HepG2 (cell line): Measurements from ENCODE around the gene POFUT1. TPM values are rescaled to one million over a fixed set of nuclear protein-coding genes. Genes with fewer than 3 reads are reported as not detected.

ENCODE experiments used
- ATAC-seq: fragments of 200-7000 bp; cut with Tn5 transposase; 3 replicates; pipeline ENCODE4 v1.9.1; 2020; ENCODE audit warnings: mild to moderate bottlenecking, moderate library complexity
- BruUV-seq: library from RNA; stranded (reverse); fragments of 400-500 nt; replicated peaks from 2 replicates; lab custom pipeline; 2021; lab: Mats Ljungman, UMichigan
- CTCF ChIA-PET: fragments of 300-600 bp; formaldehyde crosslinking; extraction: SDS; loops from one replicate; lab custom pipeline; 2021; ENCODE audit warnings: low total read pairs, inconsistent platforms, low intra/inter-chr PET ratio; lab: Yijun Ruan, JAX
- POLR2A ChIA-PET: fragments of 350-600 bp; sonication (Branson Sonifier 250); formaldehyde crosslinking; loops from one replicate; lab custom pipeline; 2020; ENCODE audit warnings: antibody characterized with exemption, inconsistent platforms; lab: Yijun Ruan, JAX
- DNase-seq: peaks from one replicate; pipeline ENCODE4 v3.0.0-alpha.2; 2015; ENCODE audit warnings: low spot score
- FAIRE-seq: peaks from 3 replicates; lab custom pipeline; 2011; peaks lifted over from hg19 to GRCh38; lab: Jason Lieb, UNC
- H2AFZ ChIP-seq: one replicate; pipeline ENCODE4 v1.6.1; 2011; ENCODE audit warnings: low read length, inconsistent platforms
- H3K27ac ChIP-seq: fragments of 300-600 bp; 3 replicates; pipeline ENCODE4 v1.8.0; 2011; ENCODE audit warnings: mixed run types, mild to moderate bottlenecking, mixed read lengths, low read length, inconsistent platforms; ENCODE audit not compliant: insufficient read depth; ENCODE audit errors: extremely low read length
- H3K27me3 ChIP-seq, 2 experiments: fragments of 200-600 bp in 1 of 2; 2 replicates in 1 of 2; 3 replicates in 1 of 2; pipeline versions ENCODE4 v1.6.0 to v1.8.0; 2011; ENCODE audit warnings: low read length in 2 of 2, mild to moderate bottlenecking in 2 of 2, moderate library complexity in 2 of 2, inconsistent platforms in 1 of 2; ENCODE audit not compliant: insufficient read depth in 2 of 2, control insufficient read depth in 1 of 2
- H3K36me3 ChIP-seq, 2 experiments: fragments of 200-600 bp in 1 of 2; replicated peaks in 1 of 2; 2 replicates in 1 of 2; 3 replicates in 1 of 2; pipeline versions ENCODE4 v1.5.1 to v1.8.0; 2011; ENCODE audit warnings: low read length in 2 of 2, inconsistent platforms in 1 of 2; ENCODE audit not compliant: insufficient read depth in 2 of 2, control insufficient read depth in 1 of 2
- H3K4me1 ChIP-seq: 2 replicates; pipeline ENCODE4 v1.5.1; 2012; ENCODE audit warnings: low read length, inconsistent platforms; ENCODE audit not compliant: insufficient read depth
- H3K4me2 ChIP-seq: 2 replicates; pipeline ENCODE4 v1.6.0; 2011; ENCODE audit warnings: low read depth, low read length, inconsistent platforms
- H3K4me3 ChIP-seq, 3 experiments: fragments of 200-600 bp in 1 of 3; sonication (generic), shearing (Covaris generic) in 1 of 3; replicated peaks in 1 of 3; 2 replicates each; pipeline ENCODE4 v1.5.1; 2011 to 2016; ENCODE audit warnings: low read length in 3 of 3, inconsistent platforms in 2 of 3, low read depth in 2 of 3, mild to moderate bottlenecking in 2 of 3, control low read depth in 1 of 3, mixed read lengths in 1 of 3; ENCODE audit not compliant: insufficient read depth in 1 of 3
- H3K79me2 ChIP-seq: one replicate; pipeline ENCODE4 v1.6.1; 2011; ENCODE audit warnings: low read length, inconsistent platforms; ENCODE audit not compliant: insufficient read depth
- H3K9ac ChIP-seq: 2 replicates; pipeline ENCODE4 v1.6.0; 2011; ENCODE audit warnings: mild to moderate bottlenecking, low read depth, low read length, inconsistent platforms; ENCODE audit not compliant: insufficient read depth
- H3K9me3 ChIP-seq: 2 replicates; pipeline ENCODE4 v1.5.1; 2012; ENCODE audit warnings: mild to moderate bottlenecking, low read length
- H4K20me1 ChIP-seq: 2 replicates; pipeline ENCODE4 v1.6.0; 2011; ENCODE audit warnings: inconsistent platforms, mild to moderate bottlenecking, low read length, moderate library complexity; ENCODE audit not compliant: insufficient read depth
- GPBP1L1 ChIP-seq: sonication (generic); formaldehyde crosslinking; IDR thresholded peaks from 2 replicates; pipeline ENCODE4 v1.5.0; 2020; ENCODE audit warnings: mild to moderate bottlenecking, missing genetic modification reagents
- GTF3A ChIP-seq: sonication (generic); formaldehyde crosslinking; conservative IDR thresholded peaks from 2 replicates; pipeline ENCODE4 v1.4.0; 2020; ENCODE audit warnings: mild to moderate bottlenecking, missing genetic modification reagents
- IRX3 ChIP-seq: sonication (generic); formaldehyde crosslinking; IDR thresholded peaks from 2 replicates; pipeline ENCODE4 v1.8.1; 2023; ENCODE audit warnings: mild to moderate bottlenecking, low read depth, missing genetic modification reagents, borderline replicate concordance
- JDP2 ChIP-seq: sonication (generic); formaldehyde crosslinking; IDR thresholded peaks from 2 replicates; pipeline ENCODE4 v1.8.1; 2022; ENCODE audit warnings: missing genetic modification reagents, borderline replicate concordance
- KDM1A ChIP-seq: IDR thresholded peaks from 2 replicates; pipeline ENCODE4 v1.6.1; 2016; ENCODE audit warnings: missing compliant biosample characterization
- ONECUT2 ChIP-seq: sonication (generic); formaldehyde crosslinking; IDR thresholded peaks from 2 replicates; pipeline ENCODE4 v1.4.0; 2020; ENCODE audit warnings: missing genetic modification reagents
- ZNF101 ChIP-seq: sonication (generic); formaldehyde crosslinking; IDR thresholded peaks from 2 replicates; pipeline ENCODE4 v1.4.0; 2020; ENCODE audit warnings: mild to moderate bottlenecking, low read depth, missing genetic modification reagents, borderline replicate concordance
- ZNF296 ChIP-seq: sonication (generic); formaldehyde crosslinking; conservative IDR thresholded peaks from 2 replicates; pipeline ENCODE4 v1.5.0; 2020; ENCODE audit warnings: mild to moderate bottlenecking, missing genetic modification reagents
- ZNF33B ChIP-seq: sonication (generic); formaldehyde crosslinking; IDR thresholded peaks from 2 replicates; pipeline ENCODE4 v1.5.1; 2020; ENCODE audit warnings: mild to moderate bottlenecking, missing genetic modification reagents
- ZNF446 ChIP-seq: sonication (generic); formaldehyde crosslinking; IDR thresholded peaks from 2 replicates; pipeline ENCODE4 v1.5.0; 2020; ENCODE audit warnings: mild to moderate bottlenecking, missing genetic modification reagents
- ZNF609 ChIP-seq: sonication (generic); formaldehyde crosslinking; IDR thresholded peaks from 2 replicates; pipeline ENCODE4 v1.4.0; 2020; ENCODE audit warnings: mild to moderate bottlenecking, missing genetic modification reagents, borderline replicate concordance
- ZNF687 ChIP-seq: sonication (generic); formaldehyde crosslinking; IDR thresholded peaks from 2 replicates; pipeline ENCODE4 v1.5.1; 2020; ENCODE audit warnings: mild to moderate bottlenecking, missing genetic modification reagents, moderate library complexity
- WGBS: methylation state at CpG from one replicate; pipeline ENCODE4 v1.1.6; 2017; ENCODE audit warnings: low lambda C conversion rate; 5-methylcytosine and 5-hydroxymethylcytosine counted together
- in situ Hi-C: cut with HindIII; loops from 2 replicates; pipeline ENCODE4 v1.10.0; 2017; ENCODE audit warnings: low pct_unique_long_range_greater_than_20kb; ENCODE audit not compliant: extremely low pct_ligation_motif_present
- intact Hi-C: fragments of 100-400 bp; cut with micrococcal nuclease; formaldehyde crosslinking; loops from one replicate; pipeline ENCODE4 v1.10.0; 2022; ENCODE audit not compliant: unreplicated experiment
- polyA plus RNA-seq, 8 experiments: library from polyadenylated mRNA; depleted of rRNA in 3 of 8; stranded (reverse) in 7 of 8; unstranded in 1 of 8; fragments of >200 nt; fragmentation: Illumina TruSeq in 4 of 8; extraction: Trizol in 4 of 8; gene quantifications; 2 replicates each; pipeline versions ENCODE4 v1.2.1 to v1.2.3, GENCODE V29; 2011 to 2016; ENCODE audit warnings: low read depth in 4 of 8, missing spikeins in 1 of 8, mixed read lengths in 1 of 8; ENCODE audit not compliant: insufficient read depth in 1 of 8
- total RNA-seq, 5 experiments: library from RNA; depleted of rRNA; stranded (reverse); fragments of >200 nt; fragmentation: Illumina TruSeq; extraction: Trizol; gene quantifications; 2 replicates each; pipeline ENCODE4 v1.2.3, GENCODE V29; 2016; ENCODE audit warnings: low read depth in 1 of 5

Gene POFUT1
- total and polyA plus RNA-seq, 2 of the 13 experiments (the other 11 are each of a cell fraction or from before 2014, with no cell fraction given) = 35.5 to 58.3 TPM

GRCh38 chr20:32206760-32207625 is 687 bp upstream of the POFUT1 start:
- Histone ChIP-seq H3K4me2 (peak overlapping the region; percentile 98), H3K79me2 (peaks cover 71% of the 10 kb centered on the region), H3K36me3 (peaks cover 17 to 45% of the 10 kb centered on the region in 2 experiments), H3K9ac (peak overlapping the region; percentile 98), H4K20me1 (peaks cover 39% of the 10 kb centered on the region), H3K4me1 (peaks cover 77% of the 10 kb centered on the region), H2AFZ (no peak overlapping the region), H3K9me3 (no peaks in the 10 kb centered on the region), H3K27me3 (peaks cover 0 to 7% of the 10 kb centered on the region in 2 experiments; a peak in 1 of 5 replicates), H3K4me3 (peak overlapping the region; percentile 91 to 99 (median 94)), H3K27ac (peak overlapping the region; percentile 69)
- CTCF ChIA-PET = no interaction called here
- DNase-seq (no peak), ATAC-seq (no peak; the same call in 1 of the 3 replicates), FAIRE-seq (no peak)
- intact Hi-C loops (loop anchor here (5.0 kb wide), 3 partner anchors 50 to 120 kb away; no protein-coding TSS in a partner anchor), in situ Hi-C loops (no loop called here)
- no TSS peak for BruUV-seq
- WGBS = 2% methylated on average over 25 of the region's 40 CpGs
- POLR2A ChIA-PET = interaction anchor here (0.5 to 1.7 kb wide), 2 partner anchors 83 to 144 kb away, joined by 4 to 5 read pairs; no protein-coding TSS in a partner anchor
- TF ChIP-seq ZNF296 (CRISPR knock-in tag) (no peak), ONECUT2 (CRISPR knock-in tag) (0 out of 2 replicates have a peak, but pooled peaks have one; percentile 15), ZNF687 (CRISPR knock-in tag) (no peak), ZNF609 (no peak), GPBP1L1 (CRISPR knock-in tag) (no peak), GTF3A (CRISPR knock-in tag) (peak; percentile 66; the same call in 1 of the 2 replicates), ZNF33B (CRISPR knock-in tag) (no peak; the same call in 1 of the 2 replicates), ZNF101 (CRISPR knock-in tag) (no peak), JDP2 (CRISPR knock-in tag) (no peak), KDM1A (CRISPR knock-in tag) (no peak), ZNF446 (CRISPR knock-in tag) (no peak), IRX3 (no peak)
